ENCODE measurements around the gene FHAD1.

- TF ChIP-seq, protein P1, sequence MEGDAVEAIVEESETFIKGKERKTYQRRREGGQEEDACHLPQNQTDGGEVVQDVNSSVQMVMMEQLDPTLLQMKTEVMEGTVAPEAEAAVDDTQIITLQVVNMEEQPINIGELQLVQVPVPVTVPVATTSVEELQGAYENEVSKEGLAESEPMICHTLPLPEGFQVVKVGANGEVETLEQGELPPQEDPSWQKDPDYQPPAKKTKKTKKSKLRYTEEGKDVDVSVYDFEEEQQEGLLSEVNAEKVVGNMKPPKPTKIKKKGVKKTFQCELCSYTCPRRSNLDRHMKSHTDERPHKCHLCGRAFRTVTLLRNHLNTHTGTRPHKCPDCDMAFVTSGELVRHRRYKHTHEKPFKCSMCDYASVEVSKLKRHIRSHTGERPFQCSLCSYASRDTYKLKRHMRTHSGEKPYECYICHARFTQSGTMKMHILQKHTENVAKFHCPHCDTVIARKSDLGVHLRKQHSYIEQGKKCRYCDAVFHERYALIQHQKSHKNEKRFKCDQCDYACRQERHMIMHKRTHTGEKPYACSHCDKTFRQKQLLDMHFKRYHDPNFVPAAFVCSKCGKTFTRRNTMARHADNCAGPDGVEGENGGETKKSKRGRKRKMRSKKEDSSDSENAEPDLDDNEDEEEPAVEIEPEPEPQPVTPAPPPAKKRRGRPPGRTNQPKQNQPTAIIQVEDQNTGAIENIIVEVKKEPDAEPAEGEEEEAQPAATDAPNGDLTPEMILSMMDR (IDR thresholded peaks at IDR 0.05; ENCODE audit: poor library complexity), result no peak
- TF ChIP-seq EZH2 (IDR thresholded peaks at IDR 0.05; ENCODE audit: borderline replicate concordance), result no peak
These were observed 94.2 kb downstream of the FHAD1 start for GRCh38 chr1:15341228-15341627.

Data from hepatocyte (in vitro differentiated cells).